H1 (cell line): ENCODE measurements around the gene TRNP1. TPM values are rescaled to one million over a fixed set of nuclear protein-coding genes. Genes with fewer than 3 reads are reported as not detected.

Experiments
- CTCF ChIA-PET: fragments of 300-600 bp; sonication (Branson Sonifier 250); formaldehyde crosslinking; loops from one replicate; lab custom pipeline; 2021; ENCODE audit not compliant: partially characterized antibody; lab: Charles Lee
- POLR2A ChIA-PET: fragments of 300-600 bp; sonication (Branson Sonifier 250); formaldehyde crosslinking; loops from one replicate; lab custom pipeline; 2021; ENCODE audit warnings: inconsistent platforms; ENCODE audit not compliant: partially characterized antibody; lab: Charles Lee
- DNase-seq, 2 experiments: peaks; one replicate each; pipeline versions ENCODE4 v3.0.0 to v3.0.0-alpha.2; 2010 to 2022; ENCODE audit warnings: low spot score in 2 of 2, low read depth in 1 of 2, mixed read lengths in 1 of 2
- FAIRE-seq: peaks from 2 replicates; lab custom pipeline; 2011; peaks lifted over from hg19 to GRCh38; lab: Jason Lieb, UNC
- H2AFZ ChIP-seq: 2 replicates; pipeline ENCODE4 v1.8.1; 2012; ENCODE audit warnings: low read length, inconsistent platforms
- H2AK5ac ChIP-seq: 2 replicates; pipeline ENCODE4 v1.6.1; 2013; ENCODE audit warnings: low read depth, low read length
- H2BK120ac ChIP-seq: replicated peaks from 2 replicates; pipeline ENCODE3; 2013; ENCODE audit warnings: low read depth, low read length, inconsistent platforms
- H2BK12ac ChIP-seq: 2 replicates; pipeline ENCODE4 v1.6.1; 2013; ENCODE audit warnings: low read depth, low read length
- H2BK15ac ChIP-seq: 2 replicates; pipeline ENCODE4 v1.6.1; 2013; ENCODE audit warnings: low read length
- H2BK20ac ChIP-seq: 2 replicates; pipeline ENCODE4 v1.6.1; 2013; ENCODE audit warnings: low read length
- H2BK5ac ChIP-seq: 2 replicates; pipeline ENCODE4 v1.6.1; 2013; ENCODE audit warnings: low read depth, low read length
- H3K14ac ChIP-seq: 2 replicates; pipeline ENCODE4 v1.6.1; 2013; ENCODE audit warnings: inconsistent platforms; ENCODE audit not compliant: insufficient read length
- H3K18ac ChIP-seq: 2 replicates; pipeline ENCODE4 v1.6.1; 2013; ENCODE audit warnings: low read length; ENCODE audit errors: extremely low read depth
- H3K23ac ChIP-seq: 2 replicates; pipeline ENCODE4 v1.6.1; 2013; ENCODE audit warnings: inconsistent platforms; ENCODE audit not compliant: insufficient read length
- H3K23me2 ChIP-seq: 2 replicates; pipeline ENCODE4 v1.6.1; 2013; ENCODE audit warnings: low read depth, low read length
- H3K27ac ChIP-seq: 2 replicates; pipeline ENCODE4 v1.6.1; 2011; ENCODE audit warnings: low read depth, low read length, inconsistent platforms
- H3K27me3 ChIP-seq, 4 experiments: replicated peaks in 1 of 4; 1 replicate in 1 of 4; 2 replicates in 3 of 4; pipeline versions ENCODE4 v1.6.1 to v1.8.1; 2011 to 2013; ENCODE audit warnings: low read length in 3 of 4, mild to moderate bottlenecking in 3 of 4, inconsistent platforms in 2 of 4, mixed read lengths in 2 of 4, moderate library complexity in 1 of 4; ENCODE audit not compliant: control insufficient read depth in 3 of 4, insufficient read depth in 3 of 4; ENCODE audit errors: extremely low read depth in 1 of 4
- H3K36me3 ChIP-seq, 4 experiments: 2 replicates each; pipeline versions ENCODE4 v1.6.1 to v1.8.1; 2011 to 2013; ENCODE audit warnings: mild to moderate bottlenecking in 4 of 4, low read length in 3 of 4, moderate library complexity in 2 of 4, control low read depth in 1 of 4, inconsistent platforms in 1 of 4; ENCODE audit not compliant: insufficient read depth in 4 of 4, control insufficient read depth in 2 of 4
- H3K4ac ChIP-seq: replicated peaks from 2 replicates; pipeline ENCODE3; 2013; ENCODE audit warnings: low read length, low read depth, mixed read lengths, inconsistent platforms; ENCODE audit not compliant: insufficient read length
- H3K4me1 ChIP-seq, 4 experiments: replicated peaks in 1 of 4; 1 replicate in 1 of 4; 2 replicates in 3 of 4; pipeline versions ENCODE4 v1.6.1 to v1.8.1; 2011 to 2013; ENCODE audit warnings: low read length in 3 of 4, inconsistent platforms in 2 of 4, mixed read lengths in 1 of 4; ENCODE audit not compliant: insufficient read depth in 4 of 4, control insufficient read depth in 3 of 4
- H3K4me2 ChIP-seq, 2 experiments: 2 replicates each; pipeline versions ENCODE4 v1.6.1 to v1.8.1; 2011 to 2013; ENCODE audit warnings: low read depth in 2 of 2, low read length in 2 of 2, control low read depth in 1 of 2, inconsistent platforms in 1 of 2, mild to moderate bottlenecking in 1 of 2; ENCODE audit not compliant: insufficient read depth in 1 of 2
- H3K4me3 ChIP-seq, 4 experiments: fragments of 200-600, 300-600 bp in 1 of 4; sonication (generic), shearing (Covaris generic), sonication (Bioruptor Twin) in 1 of 4; 2 replicates each; pipeline versions ENCODE4 v1.5.1 to v1.8.1; 2011 to 2016; ENCODE audit warnings: low read length in 4 of 4, low read depth in 3 of 4, control low read depth in 2 of 4, inconsistent platforms in 2 of 4, mild to moderate bottlenecking in 2 of 4, mixed read lengths in 1 of 4, moderate library complexity in 1 of 4; ENCODE audit not compliant: insufficient read depth in 2 of 4; ENCODE audit errors: extremely low read depth in 1 of 4
- H3K56ac ChIP-seq: replicated peaks from 2 replicates; pipeline ENCODE3; 2013; ENCODE audit warnings: low read depth, mild to moderate bottlenecking, mixed read lengths, low read length, inconsistent platforms; ENCODE audit not compliant: insufficient read length
- H3K79me1 ChIP-seq: 2 replicates; pipeline ENCODE4 v1.6.1; 2013; ENCODE audit warnings: low read depth, low read length, control low read depth
- H3K79me2 ChIP-seq, 2 experiments: 2 replicates each; pipeline versions ENCODE4 v1.6.1 to v1.8.1; 2012 to 2013; ENCODE audit warnings: low read length in 2 of 2, mild to moderate bottlenecking in 2 of 2, inconsistent platforms in 1 of 2; ENCODE audit not compliant: insufficient read depth in 2 of 2, control insufficient read depth in 1 of 2
- H3K9ac ChIP-seq, 4 experiments: replicated peaks in 1 of 4; 1 replicate in 1 of 4; 2 replicates in 3 of 4; pipeline versions ENCODE4 v1.6.1 to v1.8.1; 2011 to 2013; ENCODE audit warnings: low read depth in 3 of 4, low read length in 3 of 4, control low read depth in 2 of 4, mild to moderate bottlenecking in 2 of 4, moderate library complexity in 2 of 4, inconsistent platforms in 1 of 4; ENCODE audit errors: extremely low read depth in 1 of 4
- H3K9me3 ChIP-seq, 2 experiments: 2 replicates each; pipeline versions ENCODE4 v1.6.1 to v1.8.1; 2012 to 2013; ENCODE audit warnings: mild to moderate bottlenecking in 2 of 2, moderate library complexity in 2 of 2, control low read depth in 1 of 2, inconsistent platforms in 1 of 2, low read depth in 1 of 2, low read length in 1 of 2, mixed read lengths in 1 of 2; ENCODE audit not compliant: insufficient read depth in 2 of 2
- H4K20me1 ChIP-seq, 2 experiments: replicated peaks in 1 of 2; 2 replicates each; pipeline versions ENCODE3 to v1.8.1; 2011 to 2013; ENCODE audit warnings: inconsistent platforms in 2 of 2, low read length in 2 of 2, mild to moderate bottlenecking in 1 of 2; ENCODE audit not compliant: insufficient read depth in 2 of 2, control insufficient read depth in 1 of 2
- H4K5ac ChIP-seq: 2 replicates; pipeline ENCODE4 v1.6.1; 2013; ENCODE audit warnings: low read length, low read depth, mixed read lengths, inconsistent platforms; ENCODE audit not compliant: insufficient read length
- H4K8ac ChIP-seq: 2 replicates; pipeline ENCODE4 v1.8.0; 2013; ENCODE audit warnings: mild to moderate bottlenecking, moderate library complexity, low read length, inconsistent platforms; ENCODE audit not compliant: insufficient read depth; ENCODE audit errors: extremely low read depth
- H4K91ac ChIP-seq: replicated peaks from 2 replicates; pipeline ENCODE3; 2013; ENCODE audit warnings: low read length, mixed read lengths, inconsistent platforms; ENCODE audit not compliant: insufficient read length
- GABPA ChIP-seq: IDR thresholded peaks from 2 replicates; pipeline ENCODE4 v1.6.1; 2011; ENCODE audit warnings: mild to moderate bottlenecking, low read length, moderate library complexity, borderline replicate concordance; ENCODE audit not compliant: insufficient read depth
- HDAC6 ChIP-seq: IDR thresholded peaks from one replicate; pipeline ENCODE4 v1.7.1; 2012; ENCODE audit warnings: low read depth, mild to moderate bottlenecking, inconsistent platforms, low read length, moderate library complexity
- SIX5 ChIP-seq: IDR thresholded peaks from 2 replicates; pipeline ENCODE4 v1.6.1; 2011; ENCODE audit warnings: mild to moderate bottlenecking, low read depth, low read length
- TCF12 ChIP-seq: IDR thresholded peaks from 2 replicates; pipeline ENCODE4 v1.6.1; 2011; ENCODE audit warnings: low read depth, mild to moderate bottlenecking, low read length
- WGBS, 2 experiments: shearing (Covaris generic) in 1 of 2; methylation state at CpG; one replicate each; pipeline versions ENCODE4 v1.1.6 to v1.1.7; 2013 to 2015; ENCODE audit warnings: low lambda C conversion rate in 2 of 2, mixed read lengths in 2 of 2, inconsistent platforms in 1 of 2, low coverage in 1 of 2, missing lambda C conversion rate in 1 of 2; ENCODE audit not compliant: insufficient replicate concordance in 2 of 2, insufficient coverage in 1 of 2, insufficient read length in 1 of 2; ENCODE audit errors: extremely low coverage in 1 of 2, missing lambda C conversion rate in 1 of 2; 5-methylcytosine and 5-hydroxymethylcytosine counted together
- polyA plus RNA-seq, 7 experiments: library from polyadenylated mRNA; depleted of rRNA in 3 of 7; stranded (reverse) in 5 of 7; unstranded in 2 of 7; fragments of >200 nt in 5 of 7; fragments of 200-250 nt in 2 of 7; gene quantifications; 1 replicate in 5 of 7; 2 replicates in 1 of 7; 4 replicates in 1 of 7; pipeline versions ENCODE4 v1.2.1 to v1.2.3, GENCODE V29; 2011 to 2013; ENCODE audit warnings: missing spikeins in 2 of 7, mixed read lengths in 2 of 7
- total RNA-seq: library from RNA; stranded (reverse); fragmentation: NEBNext Ultra II Directional; extraction: Animal tissue kit (Norgen Biotek cat#: 25700); gene quantifications from 2 replicates; pipeline ENCODE4 v1.2.1, GENCODE V29; 2021
- TF ChIP-seq, protein P1 (sequence below): IDR thresholded peaks from 2 replicates; pipeline ENCODE4 v1.6.1; 2012; ENCODE audit warnings: inconsistent platforms
- TF ChIP-seq, protein P2 (sequence below), 3 experiments: IDR thresholded peaks; 1 replicate in 2 of 3; 2 replicates in 1 of 3; pipeline versions ENCODE4 v1.5.1 to v1.6.1; 2011; ENCODE audit warnings: low read length in 3 of 3, mild to moderate bottlenecking in 3 of 3, inconsistent platforms in 2 of 3, low read depth in 1 of 3, moderate library complexity in 1 of 3; ENCODE audit not compliant: insufficient read depth in 1 of 3; ENCODE audit errors: control extremely low read depth in 1 of 3

The TRNP1 gene
- total and polyA plus RNA-seq, 2 of the 8 experiments (the other 6 are each of a cell fraction or from before 2014, with no cell fraction given) = 51.7 to 102 TPM

DNA sequence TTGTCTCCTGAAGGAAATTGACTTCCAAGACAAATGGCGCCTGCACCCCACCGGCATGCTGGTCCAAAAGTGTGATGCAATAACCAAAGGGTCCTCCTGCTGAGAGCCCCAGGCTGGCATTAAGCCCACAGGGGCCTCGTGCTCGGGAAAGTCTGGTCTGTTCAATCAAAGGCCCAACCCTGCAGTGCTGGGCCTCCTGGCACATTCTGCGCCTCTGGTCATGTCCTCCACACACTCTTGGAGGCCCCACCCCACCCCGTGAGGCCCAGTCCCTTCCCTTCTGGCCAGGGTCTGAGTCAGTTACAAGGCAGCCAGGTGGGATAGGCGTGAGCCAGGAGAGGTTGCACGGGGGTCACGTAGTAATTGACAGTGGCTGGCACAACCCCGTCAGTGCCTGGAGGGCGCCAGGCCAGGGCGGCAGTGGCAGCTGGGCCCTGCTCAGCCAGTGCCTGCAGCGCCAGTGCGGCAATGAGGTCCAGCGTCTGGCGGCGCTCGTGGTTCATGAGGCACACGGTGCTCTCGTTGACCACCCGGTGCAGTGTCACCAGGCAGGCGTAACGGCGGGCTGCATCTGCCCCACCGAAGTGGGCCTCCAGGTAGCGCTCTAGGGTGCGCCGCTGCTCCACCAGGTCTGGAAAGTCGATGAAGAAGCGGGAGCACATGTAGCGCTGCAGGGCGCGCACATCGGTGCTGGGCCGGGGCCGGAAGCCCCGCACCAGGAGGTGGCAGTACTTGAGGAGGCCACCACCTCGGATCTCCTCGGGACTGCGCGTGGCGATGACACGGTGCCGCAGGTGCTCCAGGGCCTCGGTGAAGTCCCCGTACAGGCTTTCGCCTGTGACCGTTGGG, 12.4 kb downstream of the TRNP1 start:
- peak overlapping the region; percentile 97 for H2BK15ac ChIP-seq
- H4K8ac ChIP-seq = peak overlapping the region; percentile 81
- H3K14ac ChIP-seq = no peak overlapping the region
- peak overlapping the region; percentile 95 for H3K18ac ChIP-seq
- peaks cover 12 to 21% of the 10 kb centered on the region in 2 experiments for H4K20me1 ChIP-seq
- DNase-seq (peak in 1 of 2 experiments; percentile 62), FAIRE-seq (no peak)
- peak overlapping the region; percentile 93; the same call in 1 of the 2 replicates for H3K27ac ChIP-seq
- H3K79me1 ChIP-seq = peaks cover 27% of the 10 kb centered on the region
- no peak overlapping the region for H3K4me3 ChIP-seq
- H4K91ac ChIP-seq = peak overlapping the region; percentile 100
- H2BK20ac ChIP-seq = peak overlapping the region; percentile 94
- no peaks in the 10 kb centered on the region for H3K9me3 ChIP-seq
- H3K4me2 ChIP-seq = peak overlapping the region in 1 of 2 experiments; percentile 99; a peak in 1 of 4 replicates
- H3K4ac ChIP-seq = peak overlapping the region; percentile 98
- peak overlapping the region; percentile 95 for H2BK12ac ChIP-seq
- no peak overlapping the region for H2AFZ ChIP-seq
- H3K23ac ChIP-seq = no peak overlapping the region
- peaks cover 16 to 65% of the 10 kb centered on the region in 2 experiments for H3K79me2 ChIP-seq
- CTCF ChIA-PET = interaction anchor here (0.6 to 12.9 kb wide), 8 partner anchors 9 to 294 kb away, joined by 3 to 133 read pairs (median 5); partner anchors contain the start of gene TRNP1
- peak overlapping the region in 1 of 4 experiments; percentile 48; a peak in 3 of 7 replicates for H3K9ac ChIP-seq
- peaks cover 18 to 61% (median 22%) of the 10 kb centered on the region in 4 experiments for H3K36me3 ChIP-seq
- WGBS, 2 experiments = 92% methylated on average over 45 of the region's 48 CpGs; no CpG with 5 or more reads in 1 of the 2 experiments
- peak overlapping the region; percentile 91 for H4K5ac ChIP-seq
- H2BK5ac ChIP-seq = peak overlapping the region; percentile 99
- H3K56ac ChIP-seq = peak overlapping the region; percentile 39
- POLR2A ChIA-PET = interaction anchor here (0.8 to 58.9 kb wide), 18 partner anchors 5 to 116 kb away, joined by 3 to 1829 read pairs (median 6); partner anchors contain the start of genes GPN2, KDF1, TENT5B and TRNP1
- peak overlapping the region; percentile 95 for H2AK5ac ChIP-seq
- H2BK120ac ChIP-seq = peak overlapping the region; percentile 93
- H3K4me1 ChIP-seq = peaks cover 21 to 70% (median 56%) of the 10 kb centered on the region in 4 experiments
- H3K23me2 ChIP-seq = peaks cover 12% of the 10 kb centered on the region
- no peaks in the 10 kb centered on the region for H3K27me3 ChIP-seq
- TF ChIP-seq SIX5 = no peak
- TF ChIP-seq, protein P1, sequence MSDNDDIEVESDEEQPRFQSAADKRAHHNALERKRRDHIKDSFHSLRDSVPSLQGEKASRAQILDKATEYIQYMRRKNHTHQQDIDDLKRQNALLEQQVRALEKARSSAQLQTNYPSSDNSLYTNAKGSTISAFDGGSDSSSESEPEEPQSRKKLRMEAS = peak; percentile 74
- no peak for TF ChIP-seq TCF12
- TF ChIP-seq, protein P2, sequence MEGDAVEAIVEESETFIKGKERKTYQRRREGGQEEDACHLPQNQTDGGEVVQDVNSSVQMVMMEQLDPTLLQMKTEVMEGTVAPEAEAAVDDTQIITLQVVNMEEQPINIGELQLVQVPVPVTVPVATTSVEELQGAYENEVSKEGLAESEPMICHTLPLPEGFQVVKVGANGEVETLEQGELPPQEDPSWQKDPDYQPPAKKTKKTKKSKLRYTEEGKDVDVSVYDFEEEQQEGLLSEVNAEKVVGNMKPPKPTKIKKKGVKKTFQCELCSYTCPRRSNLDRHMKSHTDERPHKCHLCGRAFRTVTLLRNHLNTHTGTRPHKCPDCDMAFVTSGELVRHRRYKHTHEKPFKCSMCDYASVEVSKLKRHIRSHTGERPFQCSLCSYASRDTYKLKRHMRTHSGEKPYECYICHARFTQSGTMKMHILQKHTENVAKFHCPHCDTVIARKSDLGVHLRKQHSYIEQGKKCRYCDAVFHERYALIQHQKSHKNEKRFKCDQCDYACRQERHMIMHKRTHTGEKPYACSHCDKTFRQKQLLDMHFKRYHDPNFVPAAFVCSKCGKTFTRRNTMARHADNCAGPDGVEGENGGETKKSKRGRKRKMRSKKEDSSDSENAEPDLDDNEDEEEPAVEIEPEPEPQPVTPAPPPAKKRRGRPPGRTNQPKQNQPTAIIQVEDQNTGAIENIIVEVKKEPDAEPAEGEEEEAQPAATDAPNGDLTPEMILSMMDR (IDR thresholded peaks at IDR 0.05; ENCODE audit: control extremely low read depth in 1 of 3, insufficient read depth in 1 of 3, low read depth in 1 of 3, low read length in 3 of 3) = peak in 2 of 3 experiments; percentile 35 to 41; a peak in 2 of 4 replicates
- no peak for TF ChIP-seq HDAC6
- TF ChIP-seq GABPA = no peak
